K562 (cell line): ENCODE results near the gene NOSIP. TPM values are rescaled to one million over a fixed set of nuclear protein-coding genes. Genes with fewer than 3 reads are reported as not detected.

Experiments
- ATAC-seq: fragments of 200-7000 bp; cut with Tn5 transposase; 3 replicates; pipeline ENCODE4 v1.9.1; 2020; ENCODE audit warnings: moderate library complexity
- BruUV-seq: library from RNA; stranded (reverse); fragments of 400-500 nt; replicated peaks from 2 replicates; lab custom pipeline; 2021; lab: Mats Ljungman, UMichigan
- CTCF ChIA-PET: fragments of 300-600 bp; formaldehyde crosslinking; extraction: SDS; loops from one replicate; lab custom pipeline; 2021; ENCODE audit warnings: low intra/inter-chr PET ratio; lab: Yijun Ruan, JAX
- POLR2A ChIA-PET: fragments of 300-600, 350-650 bp; sonication (Branson Sonifier 250); formaldehyde crosslinking; extraction: SDS; loops from one replicate; lab custom pipeline; 2021; ENCODE audit warnings: antibody characterized with exemption, inconsistent platforms; lab: Yijun Ruan, JAX
- DNase-seq, 4 experiments: peaks; one replicate each; pipeline versions ENCODE4 v3.0.0 to v3.0.0-alpha.2; 2011 to 2018; ENCODE audit warnings: low spot score in 3 of 4, mixed read lengths in 3 of 4; ENCODE audit errors: extremely low read depth in 1 of 4
- FAIRE-seq: peaks from 2 replicates; lab custom pipeline; 2011; peaks lifted over from hg19 to GRCh38; lab: Jason Lieb, UNC
- H2AFZ ChIP-seq: 2 replicates; pipeline ENCODE4 v1.6.0; 2011; ENCODE audit warnings: low read depth, low read length, control low read depth, inconsistent platforms
- H3K27ac ChIP-seq: fragments of 200-600 bp; 3 replicates; pipeline ENCODE4 v1.8.0; 2011; ENCODE audit warnings: low read depth, mild to moderate bottlenecking, control low read depth, inconsistent platforms, low read length, moderate library complexity, mixed read lengths; ENCODE audit errors: extremely low read depth
- H3K27me3 ChIP-seq, 2 experiments: fragments of 300-600 bp in 1 of 2; 2 replicates in 1 of 2; 3 replicates in 1 of 2; pipeline versions ENCODE4 v1.6.0 to v1.8.0; 2011; ENCODE audit warnings: inconsistent platforms in 2 of 2, low read length in 2 of 2, mild to moderate bottlenecking in 1 of 2, mixed read lengths in 1 of 2, moderate library complexity in 1 of 2; ENCODE audit not compliant: control insufficient read depth in 2 of 2, insufficient read depth in 2 of 2
- H3K36me3 ChIP-seq: fragments of 300-600 bp; 3 replicates; pipeline ENCODE4 v1.8.0; 2011; ENCODE audit warnings: mild to moderate bottlenecking, low read length, inconsistent platforms; ENCODE audit not compliant: control insufficient read depth, insufficient read depth
- H3K4me1 ChIP-seq, 2 experiments: fragments of 200-600 bp in 1 of 2; replicated peaks in 1 of 2; 2 replicates in 1 of 2; 3 replicates in 1 of 2; pipeline versions ENCODE4 v1.5.1 to v1.8.0; 2011; ENCODE audit warnings: inconsistent platforms in 2 of 2, low read length in 2 of 2, mild to moderate bottlenecking in 1 of 2, mixed read lengths in 1 of 2, moderate library complexity in 1 of 2; ENCODE audit not compliant: control insufficient read depth in 2 of 2, insufficient read depth in 2 of 2
- H3K4me2 ChIP-seq: 2 replicates; pipeline ENCODE4 v1.6.1; 2011; ENCODE audit warnings: low read length, control low read depth, inconsistent platforms, mixed read lengths; ENCODE audit not compliant: insufficient read depth
- H3K4me3 ChIP-seq: fragments of 200-600 bp; sonication (generic), shearing (Covaris generic); 2 replicates; pipeline ENCODE4 v1.5.1; 2016; ENCODE audit warnings: control low read depth, inconsistent platforms
- H3K79me2 ChIP-seq: fragments of 200-600 bp; 3 replicates; pipeline ENCODE4 v1.8.0; 2011; ENCODE audit warnings: low read length, inconsistent platforms; ENCODE audit not compliant: control insufficient read depth, insufficient read depth
- H3K9ac ChIP-seq, 2 experiments: 2 replicates each; pipeline versions ENCODE4 v1.6.0 to v1.6.1; 2011; ENCODE audit warnings: low read depth in 2 of 2, low read length in 2 of 2, control low read depth in 1 of 2, inconsistent platforms in 1 of 2, mild to moderate bottlenecking in 1 of 2, mixed read lengths in 1 of 2; ENCODE audit not compliant: insufficient read depth in 1 of 2
- H3K9me1 ChIP-seq: one replicate; pipeline ENCODE4 v1.6.0; 2011; ENCODE audit warnings: inconsistent platforms, mild to moderate bottlenecking, low read length, moderate library complexity; ENCODE audit not compliant: control insufficient read depth, insufficient read depth
- H3K9me3 ChIP-seq: replicated peaks from 2 replicates; pipeline ENCODE4 v1.5.1; 2011; ENCODE audit warnings: low read depth, low read length, inconsistent platforms; ENCODE audit not compliant: control insufficient read depth, insufficient read depth
- H4K20me1 ChIP-seq: replicated peaks from 2 replicates; pipeline ENCODE4 v1.6.1; 2011; ENCODE audit warnings: low read length, inconsistent platforms, mixed read lengths; ENCODE audit not compliant: control insufficient read depth, insufficient read depth
- CBX5 ChIP-seq: IDR thresholded peaks from 2 replicates; pipeline ENCODE4 v1.6.1; 2014; ENCODE audit warnings: low read depth, borderline replicate concordance
- FIP1L1 ChIP-seq: fragments of 200-400 bp; formaldehyde crosslinking; IDR thresholded peaks from 2 replicates; pipeline ENCODE4 v1.6.1; 2018; ENCODE audit warnings: mild to moderate bottlenecking, low read depth, low read length; ENCODE audit not compliant: poor library complexity, severe bottlenecking
- POLR2G ChIP-seq: fragments of 200-400 bp; formaldehyde crosslinking; IDR thresholded peaks from 2 replicates; pipeline ENCODE4 v1.6.1; 2017; ENCODE audit warnings: low read depth, mild to moderate bottlenecking, antibody characterized with exemption, low read length, moderate library complexity
- RBFOX2 ChIP-seq: fragments of 200-400 bp; formaldehyde crosslinking; IDR thresholded peaks from 2 replicates; pipeline ENCODE4 v1.6.1; 2017; ENCODE audit warnings: low read depth, mild to moderate bottlenecking, low read length, moderate library complexity
- WGBS: fragments of 100-300 bp; shearing (Covaris generic); methylation state at CpG from one replicate; pipeline ENCODE4 v1.1.6; 2016; ENCODE audit warnings: low coverage, mixed read lengths; ENCODE audit not compliant: insufficient coverage; ENCODE audit errors: missing lambda C conversion rate; 5-methylcytosine and 5-hydroxymethylcytosine counted together
- in situ Hi-C: fragments of 300-500 bp; cut with MboI; formaldehyde crosslinking; loops from 4 replicates; pipeline ENCODE4 v1.15.0; 2018; ENCODE audit warnings: inconsistent platforms, mixed read lengths
- intact Hi-C: fragments of 100-400 bp; cut with micrococcal nuclease; formaldehyde crosslinking; loops from 2 replicates; pipeline ENCODE4 v1.14.2; 2022
- polyA plus RNA-seq, 8 experiments: library from polyadenylated mRNA; depleted of rRNA in 4 of 8; stranded (reverse) in 5 of 8; unstranded in 3 of 8; fragments of >200 nt; fragmentation: Nextera tagmentation in 2 of 8; fragmentation: Illumina TruSeq in 1 of 8; extraction: Ambion mirVana in 2 of 8; extraction: Trizol in 1 of 8; gene quantifications; 2 replicates each; pipeline versions ENCODE4 v1.2.1 to v1.2.3, GENCODE V29; 2011 to 2014; ENCODE audit warnings: inconsistent platforms in 1 of 8, missing spikeins in 1 of 8
- total RNA-seq, 7 experiments: library from RNA; depleted of rRNA in 6 of 7; stranded (reverse); fragments of >200 nt in 6 of 7; fragmentation: Illumina TruSeq in 2 of 7; extraction: Trizol in 2 of 7; gene quantifications; 2 replicates each; pipeline versions ENCODE4 v1.2.1 to v1.2.3, GENCODE V29; 2011 to 2021; ENCODE audit warnings: low replicate concordance in 1 of 7

The NOSIP gene
- total and polyA plus RNA-seq, 9 of the 15 experiments (the other 6 are each of a cell fraction or from before 2014, with no cell fraction given): 14.4 to 153 (median 79.9) TPM

- Histone ChIP-seq H3K79me2 (peaks cover 26% of the 10 kb centered on the region), H4K20me1 (peaks cover 6% of the 10 kb centered on the region; the same call in 1 of the 2 replicates), H3K4me1 (peaks cover 7 to 38% of the 10 kb centered on the region in 2 experiments; a peak in 4 of 5 replicates), H3K9me1 (peaks cover 3% of the 10 kb centered on the region), H3K4me3 (no peak overlapping the region), H3K27me3 (no peaks in the 10 kb centered on the region), H3K27ac (no peak overlapping the region), H3K9me3 (no peaks in the 10 kb centered on the region), H3K4me2 (no peak overlapping the region), H3K9ac (no peak overlapping the region), H3K36me3 (peaks cover 84% of the 10 kb centered on the region), H2AFZ (no peak overlapping the region)
- WGBS: 99% methylated on average over 14 of the region's 29 CpGs
- intact Hi-C loops (no loop called here), in situ Hi-C loops (no loop called here)
- no TSS peak for BruUV-seq
- CTCF ChIA-PET: no interaction called here
- no peak for ATAC-seq
- DNase-seq: peak in 1 of 4 experiments; percentile 21
- FAIRE-seq: no peak
- POLR2A ChIA-PET: interaction anchor here (0.6 kb wide), 1 partner anchor 35 kb away, joined by 3 read pairs; no protein-coding TSS in a partner anchor
- TF ChIP-seq FIP1L1 (peak; percentile 34), POLR2G (0 out of 2 replicates have a peak, but pooled peaks have one; percentile 14), RBFOX2 (0 out of 2 replicates have a peak, but pooled peaks have one; percentile 11), CBX5 (no peak)
Measured at GRCh38 chr19:49597703-49597974, 17.3 kb upstream of the NOSIP start.
